Measurements from ENCODE around the gene KRT3. TPM values are rescaled to one million over a fixed set of nuclear protein-coding genes. Genes with fewer than 3 reads are reported as not detected.

The KRT3 gene
- total RNA-seq, 1 donor from 2014 or later: not detected

DNA sequence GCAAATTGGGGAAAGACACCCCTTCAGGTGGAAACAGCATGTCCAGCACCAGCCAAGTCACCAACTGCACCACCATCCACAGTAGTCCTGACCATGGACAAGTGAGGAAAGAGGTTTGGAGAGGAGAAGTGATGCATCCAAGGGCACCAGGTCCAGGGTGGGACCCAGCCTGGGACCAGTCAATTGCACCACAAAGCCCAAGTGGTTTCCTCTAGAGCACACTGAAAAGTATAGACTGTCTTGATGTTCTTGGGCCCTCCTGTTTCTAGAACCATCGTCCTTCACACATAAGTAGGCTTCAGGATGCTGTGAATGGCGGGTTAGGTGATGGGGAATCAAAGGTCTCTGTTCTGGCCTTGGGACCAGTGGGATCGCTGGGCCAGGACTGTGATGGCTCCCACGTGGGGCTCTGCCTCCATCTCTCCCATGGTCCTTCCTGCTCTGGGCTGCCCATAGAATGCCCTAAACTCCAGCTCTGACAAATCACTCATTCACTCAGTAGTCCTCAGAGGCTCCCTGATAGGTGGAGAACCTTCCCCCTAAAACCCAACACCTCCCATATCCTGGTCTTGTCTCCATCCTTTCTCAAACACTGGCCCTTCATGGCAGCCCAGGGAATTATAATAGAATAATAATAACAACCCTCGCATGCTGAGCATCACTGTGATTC, 29.0 kb upstream of the KRT3 start:
- no peak for TF ChIP-seq CTCF (IDR thresholded peaks at IDR 0.05)
- H3K4me3 ChIP-seq: no peak overlapping the region
- no peaks in the 10 kb centered on the region for H3K9me3 ChIP-seq
- H3K36me3 ChIP-seq: no peaks in the 10 kb centered on the region
- DNase-seq: no peak
- intact Hi-C loops (cut with DNase I): no loop called here
- H3K4me1 ChIP-seq: peaks cover 4% of the 10 kb centered on the region
- no peak overlapping the region for H3K27ac ChIP-seq
- H3K27me3 ChIP-seq: peaks cover 10% of the 10 kb centered on the region
- ATAC-seq: no peak

DNA sequence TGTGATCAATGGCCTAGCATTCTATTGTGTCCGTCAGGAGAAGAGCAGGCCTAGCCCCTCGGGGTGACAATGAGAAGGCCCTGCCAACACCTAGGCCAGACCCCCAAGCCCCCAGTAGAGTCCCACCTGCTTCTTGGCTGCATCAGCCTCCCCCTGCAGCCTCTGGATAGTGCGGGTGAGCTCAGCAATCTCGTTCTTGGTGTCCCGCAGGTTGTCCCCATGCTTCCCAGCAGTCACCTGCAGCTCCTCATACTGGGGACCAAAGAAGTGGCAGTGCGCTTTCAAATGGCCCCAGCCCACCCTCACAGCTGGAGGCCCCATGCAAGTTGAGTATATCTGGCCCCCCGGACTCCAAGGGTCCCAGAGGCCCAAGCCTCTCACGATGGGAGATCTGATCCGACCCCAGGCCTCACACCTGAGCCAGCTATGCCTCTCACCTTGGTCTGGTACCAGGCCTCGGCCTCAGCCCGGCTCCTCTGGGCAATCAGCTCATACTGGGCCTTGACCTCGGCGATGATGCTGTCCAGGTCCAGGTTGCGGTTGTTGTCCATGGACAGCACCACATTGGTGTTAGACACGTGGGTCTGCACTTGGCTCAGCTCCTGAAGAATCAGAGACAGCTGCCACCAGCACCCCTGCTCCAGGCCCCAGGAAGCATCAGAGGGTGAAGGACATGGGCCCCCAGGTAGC, 28.0 kb upstream of the KRT3 start:
- DNase-seq (no peak), ATAC-seq (no peak)
- H3K9me3 ChIP-seq: no peaks in the 10 kb centered on the region
- H3K4me1 ChIP-seq: peaks cover 4% of the 10 kb centered on the region
- intact Hi-C loops (cut with DNase I): no loop called here
- no peak for TF ChIP-seq CTCF (IDR thresholded peaks at IDR 0.05)
- H3K27me3 ChIP-seq: peaks cover 17% of the 10 kb centered on the region
- H3K4me3 ChIP-seq: no peak overlapping the region
- H3K27ac ChIP-seq: no peak overlapping the region
- no peaks in the 10 kb centered on the region for H3K36me3 ChIP-seq

DNA sequence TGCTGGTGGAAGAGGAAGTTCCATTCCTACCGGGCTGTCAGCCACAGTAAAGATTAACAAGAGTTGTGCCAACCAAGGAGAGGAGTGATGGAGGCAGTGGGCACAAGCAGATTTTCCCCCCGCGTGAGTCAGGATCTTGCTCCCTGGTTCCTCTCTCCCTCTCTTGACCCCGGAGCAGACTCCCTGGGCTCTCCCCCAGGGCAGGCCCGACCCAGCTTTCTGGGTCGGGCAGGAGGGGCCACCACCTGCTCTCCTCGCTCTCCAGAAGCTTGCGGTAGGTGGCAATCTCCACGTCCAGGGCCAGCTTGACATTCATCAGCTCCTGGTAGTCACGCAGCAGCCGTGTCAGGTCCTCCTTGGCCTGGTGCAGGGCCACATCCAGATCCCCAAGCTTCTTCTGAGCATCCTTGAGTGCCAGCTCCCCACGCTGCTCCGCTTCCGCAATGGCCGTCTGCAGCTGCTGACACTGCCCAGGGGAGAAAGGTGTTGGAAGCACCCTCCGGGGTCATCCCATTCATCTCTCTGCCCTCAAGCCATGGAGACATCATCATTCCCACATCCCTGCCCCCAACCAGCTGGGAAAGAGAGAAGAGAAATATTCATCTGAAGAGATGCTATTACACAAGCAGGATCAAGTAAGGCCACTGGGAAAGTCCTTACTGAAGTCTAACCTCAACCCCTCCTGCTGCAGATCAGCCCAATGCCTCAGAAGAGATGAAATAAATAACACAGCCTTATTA, 27.0 kb upstream of the KRT3 start:
- no peak overlapping the region for H3K4me3 ChIP-seq
- no peaks in the 10 kb centered on the region for H3K36me3 ChIP-seq
- DNase-seq: no peak
- no peak for TF ChIP-seq CTCF (IDR thresholded peaks at IDR 0.05)
- no peak overlapping the region for H3K27ac ChIP-seq
- intact Hi-C loops (cut with DNase I): no loop called here
- ATAC-seq: no peak
- no peaks in the 10 kb centered on the region for H3K9me3 ChIP-seq
- peaks cover 27% of the 10 kb centered on the region for H3K27me3 ChIP-seq
- peaks cover 4% of the 10 kb centered on the region for H3K4me1 ChIP-seq

- Histone ChIP-seq H3K36me3 (no peaks in the 10 kb centered on the region), H3K27me3 (peaks cover 36% of the 10 kb centered on the region), H3K9me3 (no peaks in the 10 kb centered on the region), H3K27ac (no peak overlapping the region), H3K4me1 (peaks cover 4% of the 10 kb centered on the region), H3K4me3 (no peak overlapping the region)
- no peak for TF ChIP-seq CTCF (IDR thresholded peaks at IDR 0.05)
- ATAC-seq (peak; percentile 4), DNase-seq (no peak)
- intact Hi-C loops (cut with DNase I): no loop called here
These were observed 26.1 kb upstream of the KRT3 start for GRCh38 chr12:52821826-52822660.

DNA sequence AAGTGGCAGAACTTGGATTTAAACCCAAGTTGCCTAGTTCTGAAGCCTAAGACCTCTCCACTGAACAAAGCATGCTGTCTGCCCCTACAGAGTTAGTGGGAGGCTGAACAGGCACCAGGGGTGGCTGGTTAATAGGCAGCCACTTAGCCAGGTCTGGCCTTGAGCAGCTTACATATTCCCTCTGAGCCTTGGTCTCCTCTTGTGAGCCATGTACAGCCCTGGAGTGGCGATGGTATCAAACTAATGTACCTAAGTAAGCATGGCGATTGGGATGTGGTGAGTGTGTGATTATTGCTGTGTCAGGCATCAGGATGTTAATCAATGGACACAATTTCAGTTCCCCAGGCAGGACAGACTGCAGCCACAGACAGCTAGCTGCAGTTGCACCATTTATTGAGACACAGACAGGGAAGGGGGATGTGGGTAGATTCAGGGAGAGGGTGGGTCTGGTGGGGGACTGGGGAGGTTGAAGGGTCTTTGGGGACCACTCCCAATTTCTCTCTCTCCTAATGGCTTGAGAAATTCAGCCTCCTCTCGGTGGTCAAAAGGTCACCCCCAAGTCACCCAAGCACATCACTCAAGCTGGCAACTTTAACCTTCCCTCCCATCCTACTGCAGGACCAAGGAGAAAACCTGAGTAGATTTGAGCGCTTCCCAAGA, 25.3 kb upstream of the KRT3 start:
- H3K27ac ChIP-seq: no peak overlapping the region
- H3K4me3 ChIP-seq: no peak overlapping the region
- no peaks in the 10 kb centered on the region for H3K36me3 ChIP-seq
- no peak for TF ChIP-seq CTCF (IDR thresholded peaks at IDR 0.05)
- DNase-seq (no peak), ATAC-seq (no peak)
- peaks cover 39% of the 10 kb centered on the region for H3K27me3 ChIP-seq
- no peaks in the 10 kb centered on the region for H3K9me3 ChIP-seq
- intact Hi-C loops (cut with DNase I): no loop called here
- H3K4me1 ChIP-seq: peaks cover 5% of the 10 kb centered on the region

Measured in upper lobe of right lung (tissue), 1 donor.